ENCODE results near the gene BABAM2. TPM values are rescaled to one million over a fixed set of nuclear protein-coding genes. Genes with fewer than 3 reads are reported as not detected.

The BABAM2 gene
- total and polyA plus RNA-seq, 9 of the 15 experiments (the other 6 are each of a cell fraction or from before 2014, with no cell fraction given): 10.9 to 37.4 (median 25.6) TPM

DNA sequence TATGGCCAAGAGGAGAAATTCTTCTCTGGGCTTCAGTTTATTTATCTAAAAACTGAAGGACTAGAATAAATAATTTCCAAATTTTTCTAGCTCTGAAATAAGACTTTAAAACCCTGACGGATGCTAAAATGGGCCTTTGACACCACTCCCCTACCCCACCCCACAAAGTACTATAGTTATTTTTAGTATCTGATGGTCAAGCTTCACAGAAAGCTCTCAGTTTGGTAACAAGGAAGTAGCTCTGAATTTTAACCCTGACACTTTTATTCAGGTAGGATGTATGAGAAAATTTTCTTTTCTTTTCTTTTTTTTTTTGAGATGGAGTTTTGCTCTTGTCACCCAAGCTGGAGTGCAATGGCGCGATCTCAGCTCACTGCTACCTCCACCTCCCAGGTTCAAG is 2.7 kb upstream of the BABAM2 start:
- in situ Hi-C loops (cut with MboI): no loop called here
- Histone ChIP-seq H3K4me2 (ENCODE audit: insufficient read depth, low read length) (no peak overlapping the region), H2AFZ (ENCODE audit: low read depth, low read length) (no peak overlapping the region), H3K9me3 (replicated peaks; ENCODE audit: control insufficient read depth, insufficient read depth, low read depth, low read length) (no peaks in the 10 kb centered on the region), H3K4me1 (replicated peaks in 1 of 2; ENCODE audit: control insufficient read depth in 2 of 2, insufficient read depth in 2 of 2, low read length in 2 of 2) (peaks cover 6 to 10% of the 10 kb centered on the region in 2 experiments; a peak in 4 of 5 replicates), H3K9ac (ENCODE audit: insufficient read depth in 1 of 2, low read depth in 2 of 2, low read length in 2 of 2) (no peak overlapping the region), H4K20me1 (replicated peaks; ENCODE audit: control insufficient read depth, insufficient read depth, low read length) (no peaks in the 10 kb centered on the region), H3K4me3 (no peak overlapping the region), H3K27me3 (ENCODE audit: control insufficient read depth in 2 of 2, insufficient read depth in 2 of 2, low read length in 2 of 2) (no peaks in the 10 kb centered on the region), H3K27ac (ENCODE audit: extremely low read depth, low read depth, low read length) (no peak overlapping the region), H3K9me1 (ENCODE audit: control insufficient read depth, insufficient read depth, low read length) (no peaks in the 10 kb centered on the region), H3K79me2 (ENCODE audit: control insufficient read depth, insufficient read depth, low read length) (peaks cover 21% of the 10 kb centered on the region), H3K36me3 (ENCODE audit: control insufficient read depth, insufficient read depth, low read length) (no peaks in the 10 kb centered on the region)
- DNase-seq (ENCODE audit: extremely low read depth in 1 of 4, low spot score in 3 of 4) (no peak), ATAC-seq (no peak), FAIRE-seq (no peak)
- BruUV-seq (replicated peaks): no TSS peak
- intact Hi-C loops (cut with micrococcal nuclease): no loop called here
- POLR2A ChIA-PET: interaction anchor here (0.6 kb wide), 1 partner anchor 152 kb away, joined by 3 read pairs; no protein-coding TSS in a partner anchor
- CTCF ChIA-PET (ENCODE audit: low intra/inter-chr PET ratio): no interaction called here
- WGBS (ENCODE audit: insufficient coverage, low coverage, missing lambda C conversion rate): 78% methylated on average over 2 of the region's 3 CpGs
- TF ChIP-seq ZZZ3 (IDR thresholded peaks at IDR 0.05) (no peak), ZNF23 (CRISPR knock-in tag; IDR thresholded peaks at IDR 0.05) (no peak), CEBPG (CRISPR knock-in tag; IDR thresholded peaks at IDR 0.05) (no peak), CEBPG (tag; conservative IDR thresholded peaks at IDR 0.05 in 1 of 2, IDR thresholded peaks at IDR 0.05 in 1 of 2) (no peak), NFE2 (IDR thresholded peaks at IDR 0.05; ENCODE audit: low read depth) (no peak), KDM2B (CRISPR knock-in tag; IDR thresholded peaks at IDR 0.05) (no peak), SP2 (IDR thresholded peaks at IDR 0.05; ENCODE audit: extremely low read depth, low read depth, low read length, poor library complexity, severe bottlenecking) (no peak), HDAC3 (IDR thresholded peaks at IDR 0.05; ENCODE audit: borderline replicate concordance, partially characterized antibody) (no peak), ELK3 (CRISPR knock-in tag; IDR thresholded peaks at IDR 0.05) (no peak), TCFL5 (CRISPR knock-in tag; conservative IDR thresholded peaks at IDR 0.05) (no peak), RBM39 (optimal IDR thresholded peaks at IDR 0.05; ENCODE audit: low read depth, low read length) (no peak), BRF1 (IDR thresholded peaks at IDR 0.05; ENCODE audit: borderline replicate concordance, extremely low read depth, insufficient read length) (no peak), SMAD2 (IDR thresholded peaks at IDR 0.05; ENCODE audit: low read depth, low read length) (no peak), RBFOX2 (IDR thresholded peaks at IDR 0.05; ENCODE audit: low read depth, low read length) (no peak), HCFC1 (IDR thresholded peaks at IDR 0.05; ENCODE audit: low read depth, low read length) (no peak), TAF9B (IDR thresholded peaks at IDR 0.05; ENCODE audit: partially characterized antibody) (no peak), SIX5 (IDR thresholded peaks at IDR 0.05; ENCODE audit: borderline replicate concordance in 1 of 2, insufficient read depth in 1 of 2, low read depth in 1 of 2, low read length in 2 of 2) (no peak), ZEB2 (IDR thresholded peaks at IDR 0.05) (no peak)
- TF ChIP-seq, protein P1, sequence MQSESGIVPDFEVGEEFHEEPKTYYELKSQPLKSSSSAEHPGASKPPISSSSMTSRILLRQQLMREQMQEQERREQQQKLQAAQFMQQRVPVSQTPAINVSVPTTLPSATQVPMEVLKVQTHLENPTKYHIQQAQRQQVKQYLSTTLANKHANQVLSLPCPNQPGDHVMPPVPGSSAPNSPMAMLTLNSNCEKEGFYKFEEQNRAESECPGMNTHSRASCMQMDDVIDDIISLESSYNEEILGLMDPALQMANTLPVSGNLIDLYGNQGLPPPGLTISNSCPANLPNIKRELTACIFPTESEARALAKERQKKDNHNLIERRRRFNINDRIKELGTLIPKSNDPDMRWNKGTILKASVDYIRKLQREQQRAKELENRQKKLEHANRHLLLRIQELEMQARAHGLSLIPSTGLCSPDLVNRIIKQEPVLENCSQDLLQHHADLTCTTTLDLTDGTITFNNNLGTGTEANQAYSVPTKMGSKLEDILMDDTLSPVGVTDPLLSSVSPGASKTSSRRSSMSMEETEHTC (IDR thresholded peaks at IDR 0.05): no peak
